Stimulated activated CD8-positive, alpha-beta memory T cell treated with anti-CD3 and anti-CD28 coated beads, Interleukin-4, amount 100 ng/mL, for 1 hour (primary cell): ENCODE measurements around the gene DEFB132.
A peak's percentile ranks its signal among the peaks of the same experiment; 100 is the strongest.

Experiments
- DNase-seq, 2 donors: peaks; one replicate each; pipeline ENCODE4 v3.0.0-alpha.2; 2020; ENCODE audit warnings: low read depth in 2 of 2, low spot score in 1 of 2

The DEFB132 gene

DNA sequence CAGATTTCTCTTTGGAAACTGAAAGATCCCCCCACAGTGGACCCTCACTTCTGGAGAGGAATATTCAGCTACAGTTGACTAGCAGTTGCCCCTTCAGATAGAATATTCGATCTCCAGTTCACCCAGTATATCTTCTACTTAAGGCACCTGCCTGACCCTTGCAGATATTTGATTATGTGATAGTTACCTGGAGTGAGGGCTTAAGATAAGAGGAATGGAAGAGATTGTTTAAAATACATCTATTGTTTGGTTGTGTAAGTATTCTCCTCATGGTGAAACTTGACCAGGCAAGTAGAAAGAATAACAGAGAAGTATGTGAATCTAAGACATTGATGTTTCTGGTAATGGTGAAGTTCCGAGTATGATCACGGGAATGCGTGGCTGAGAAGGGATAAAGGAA, 38.3 kb downstream of the DEFB132 start:
- no peak for DNase-seq

- peak; percentile 55 to 61 for DNase-seq
Observed at GRCh38 chr20:297098-297924, 39.8 kb downstream of the DEFB132 start, which contains the start of gene ZCCHC3. Gene ZCCHC3, plus strand, starts transcription at chr20:297570. Its CDS starts 17 bp downstream, at chr20:297587.

DNA sequence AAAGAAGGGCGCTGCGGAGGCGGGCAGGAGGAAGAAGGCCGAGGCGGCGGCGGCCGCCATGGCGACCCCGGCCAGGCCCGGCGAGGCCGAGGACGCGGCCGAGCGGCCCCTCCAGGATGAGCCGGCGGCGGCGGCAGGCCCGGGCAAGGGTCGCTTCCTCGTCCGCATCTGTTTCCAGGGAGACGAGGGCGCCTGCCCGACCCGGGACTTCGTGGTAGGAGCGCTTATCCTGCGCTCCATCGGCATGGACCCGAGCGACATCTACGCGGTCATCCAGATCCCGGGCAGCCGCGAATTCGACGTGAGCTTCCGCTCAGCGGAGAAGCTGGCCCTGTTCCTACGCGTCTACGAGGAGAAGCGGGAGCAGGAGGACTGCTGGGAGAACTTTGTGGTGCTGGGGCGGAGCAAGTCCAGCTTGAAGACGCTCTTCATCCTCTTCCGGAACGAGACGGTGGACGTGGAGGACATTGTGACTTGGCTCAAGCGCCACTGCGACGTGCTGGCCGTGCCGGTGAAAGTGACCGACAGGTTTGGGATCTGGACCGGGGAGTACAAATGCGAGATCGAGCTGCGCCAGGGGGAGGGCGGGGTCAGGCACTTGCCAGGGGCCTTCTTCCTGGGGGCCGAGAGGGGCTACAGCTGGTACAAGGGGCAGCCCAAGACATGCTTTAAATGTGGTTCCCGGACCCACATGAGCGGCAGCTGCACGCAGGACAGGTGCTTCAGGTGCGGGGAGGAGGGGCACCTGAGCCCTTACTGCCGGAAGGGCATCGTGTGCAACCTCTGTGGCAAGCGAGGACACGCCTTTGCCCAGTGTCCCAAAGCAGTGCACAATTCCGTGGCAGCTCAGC, 40.6 kb downstream of the DEFB132 start:
- DNase-seq: no peak

DNA sequence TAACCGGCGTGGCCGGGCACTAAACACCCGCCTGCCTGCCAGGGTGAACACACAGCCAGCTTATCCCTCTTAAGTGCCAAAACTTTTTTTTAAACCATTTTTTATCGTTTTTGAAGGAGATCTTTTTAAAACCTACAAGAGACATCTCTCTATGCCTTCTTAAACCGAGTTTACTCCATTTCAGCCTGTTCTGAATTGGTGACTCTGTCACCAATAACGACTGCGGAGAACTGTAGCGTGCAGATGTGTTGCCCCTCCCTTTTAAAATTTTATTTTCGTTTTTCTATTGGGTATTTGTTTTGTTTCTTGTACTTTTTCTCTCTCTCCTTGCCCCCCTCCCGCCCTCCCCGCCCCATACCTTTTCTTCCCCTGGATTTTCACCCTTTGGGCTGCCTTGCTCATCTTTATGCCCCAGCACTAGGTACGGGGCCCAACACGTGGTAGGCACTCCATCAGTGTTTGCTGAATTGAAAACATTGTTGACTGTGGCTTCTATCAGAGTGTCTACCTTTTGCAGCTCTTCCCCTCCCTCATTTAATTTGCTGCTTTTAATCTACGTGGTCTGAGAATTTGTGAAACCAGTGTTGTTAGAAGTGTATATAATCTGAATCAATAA, 41.4 kb downstream of the DEFB132 start:
- no peak for DNase-seq

- no peak for DNase-seq
Observed at GRCh38 chr20:300345-300990, 42.9 kb downstream of the DEFB132 start.

- no peak for DNase-seq
Observed at GRCh38 chr20:301886-302848, 44.6 kb downstream of the DEFB132 start.

- no peak for DNase-seq
Observed at GRCh38 chr20:305745-306144, 48.2 kb downstream of the DEFB132 start.

GRCh38 chr20:308427-309038, 51.0 kb downstream of the DEFB132 start:
- no peak for DNase-seq

- DNase-seq: no peak
Observed at GRCh38 chr20:309306-309840, 51.8 kb downstream of the DEFB132 start.

GRCh38 chr20:309841-310644, 52.5 kb downstream of the DEFB132 start:
- DNase-seq: peak in 1 of 2 donors; percentile 57

DNA sequence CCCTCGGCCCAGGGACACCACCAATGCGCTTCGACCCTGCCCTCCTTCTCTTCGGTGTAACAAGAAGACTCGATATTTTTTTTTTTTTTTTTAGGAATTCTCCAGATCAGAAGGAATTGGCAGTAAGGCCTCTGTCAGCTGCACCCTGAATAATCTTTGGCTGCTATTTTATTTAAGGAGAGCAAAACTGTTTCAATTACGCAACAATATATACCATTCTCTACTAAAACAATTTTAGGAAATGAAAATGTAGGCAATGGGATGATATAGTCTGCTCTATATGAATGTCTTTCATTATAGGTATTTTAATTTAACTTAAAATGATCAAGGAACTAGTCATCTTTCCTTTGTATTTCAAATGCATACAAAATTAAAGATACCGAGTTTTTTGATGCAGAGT, 53.1 kb downstream of the DEFB132 start:
- no peak for DNase-seq
